HL-60/S4 treated with retinoic acid at 250 ng/mL for 4 days and 3 days (cell line): Measurements from ENCODE around the gene BMPR2.
"Not testable (repeated sequence)": the region's sequence is repeated elsewhere in the genome, so short reads cannot be mapped to it uniquely, and the experiment has no call there.

ENCODE experiments used
- in situ Hi-C: fragments of 300-500 bp; cut with MboI; formaldehyde crosslinking; loops from 2 replicates; pipeline ENCODE4 v1.7.0; 2022; ENCODE audit warnings: low sequenced_read_pairs

The BMPR2 gene

GRCh38 chr2:202378662-202379358 is 2.7 kb downstream of the BMPR2 start:
- in situ Hi-C loops: no loop called here

GRCh38 chr2:202382684-202383083 is 6.6 kb downstream of the BMPR2 start:
- in situ Hi-C loops: no loop called here

GRCh38 chr2:202386495-202386894 is 10.4 kb downstream of the BMPR2 start:
- in situ Hi-C loops: not testable (repeated sequence)

- in situ Hi-C loops: no loop called here
Observed at GRCh38 chr2:202387608-202388342, 11.6 kb downstream of the BMPR2 start.

GRCh38 chr2:202400941-202401340 is 24.8 kb downstream of the BMPR2 start:
- in situ Hi-C loops: no loop called here

GRCh38 chr2:202405798-202406197 is 29.7 kb downstream of the BMPR2 start:
- in situ Hi-C loops: no loop called here

GRCh38 chr2:202406445-202406978 is 30.4 kb downstream of the BMPR2 start:
- in situ Hi-C loops: no loop called here

GRCh38 chr2:202408546-202409140 is 32.5 kb downstream of the BMPR2 start:
- in situ Hi-C loops: no loop called here

GRCh38 chr2:202410092-202410491 is 34.0 kb downstream of the BMPR2 start:
- in situ Hi-C loops: no loop called here

GRCh38 chr2:202411097-202411496 is 35.0 kb downstream of the BMPR2 start:
- in situ Hi-C loops: no loop called here

- in situ Hi-C loops: no loop called here
Observed at GRCh38 chr2:202418027-202418426, 41.9 kb downstream of the BMPR2 start.

- in situ Hi-C loops: no loop called here
Observed at GRCh38 chr2:202418511-202418910, 42.4 kb downstream of the BMPR2 start.

- in situ Hi-C loops: no loop called here
Observed at GRCh38 chr2:202423139-202423538, 47.0 kb downstream of the BMPR2 start.

GRCh38 chr2:202425036-202425435 is 48.9 kb downstream of the BMPR2 start:
- in situ Hi-C loops: no loop called here

- in situ Hi-C loops: no loop called here
Observed at GRCh38 chr2:202426751-202427150, 50.6 kb downstream of the BMPR2 start.

GRCh38 chr2:202429164-202429980 is 53.2 kb downstream of the BMPR2 start:
- in situ Hi-C loops: no loop called here

GRCh38 chr2:202432776-202433175 is 56.6 kb downstream of the BMPR2 start:
- in situ Hi-C loops: no loop called here

- in situ Hi-C loops: no loop called here
Observed at GRCh38 chr2:202434472-202434871, 58.3 kb downstream of the BMPR2 start.

- in situ Hi-C loops: no loop called here
Observed at GRCh38 chr2:202436626-202437025, 60.5 kb downstream of the BMPR2 start.

- in situ Hi-C loops: not testable (repeated sequence)
Observed at GRCh38 chr2:202440117-202440516, 64.0 kb downstream of the BMPR2 start.

GRCh38 chr2:202442882-202443281 is 66.8 kb downstream of the BMPR2 start:
- in situ Hi-C loops: no loop called here
